GM12875 (cell line): ENCODE data around the gene SDK1.

Source experiments
- H3K4me3 ChIP-seq: one replicate; pipeline ENCODE4 v1.5.1; 2011; ENCODE audit warnings: low read depth, low read length, control low read depth
- CTCF ChIP-seq: IDR thresholded peaks from 2 replicates; pipeline ENCODE4 v1.5.1; 2011; ENCODE audit warnings: low read depth, mild to moderate bottlenecking, control low read depth, inconsistent platforms, low read length, moderate library complexity, borderline replicate concordance; ENCODE audit not compliant: insufficient read depth

Gene SDK1

GRCh38 chr7:3501671-3502070 is 200.6 kb downstream of the SDK1 start:
- TF ChIP-seq CTCF = no peak
- no peak overlapping the region for H3K4me3 ChIP-seq

- H3K4me3 ChIP-seq = no peak overlapping the region
- no peak for TF ChIP-seq CTCF
Observed at GRCh38 chr7:3504384-3504783, 203.3 kb downstream of the SDK1 start.

- TF ChIP-seq CTCF = no peak
- H3K4me3 ChIP-seq = no peak overlapping the region
Observed at GRCh38 chr7:3510101-3511020, 209.3 kb downstream of the SDK1 start.

GRCh38 chr7:3517344-3517743 is 216.3 kb downstream of the SDK1 start:
- no peak overlapping the region for H3K4me3 ChIP-seq
- TF ChIP-seq CTCF = no peak

- no peak for TF ChIP-seq CTCF
- H3K4me3 ChIP-seq = no peak overlapping the region
Observed at GRCh38 chr7:3518546-3518945, 217.5 kb downstream of the SDK1 start.

GRCh38 chr7:3520206-3520605 is 219.2 kb downstream of the SDK1 start:
- no peak for TF ChIP-seq CTCF

More at GRCh38 chr7:3520206-3520605, 219.2 kb downstream of the SDK1 start:
- H3K4me3 ChIP-seq = no peak overlapping the region
